GM18517 (cell line): ENCODE data around the gene KCNE1.
A peak's percentile ranks its signal among the peaks of the same experiment; 100 is the strongest.

ENCODE experiments used
- ATAC-seq: cut with Tn5 transposase; IDR thresholded peaks from one replicate; pipeline ENCODE4 v1.9.1; 2021; ENCODE audit warnings: mild to moderate bottlenecking, moderate library complexity; ENCODE audit not compliant: unreplicated experiment

The KCNE1 gene

GRCh38 chr21:34536311-34536710 lies 24.3 kb upstream of the KCNE1 start:
- no peak for ATAC-seq

DNA sequence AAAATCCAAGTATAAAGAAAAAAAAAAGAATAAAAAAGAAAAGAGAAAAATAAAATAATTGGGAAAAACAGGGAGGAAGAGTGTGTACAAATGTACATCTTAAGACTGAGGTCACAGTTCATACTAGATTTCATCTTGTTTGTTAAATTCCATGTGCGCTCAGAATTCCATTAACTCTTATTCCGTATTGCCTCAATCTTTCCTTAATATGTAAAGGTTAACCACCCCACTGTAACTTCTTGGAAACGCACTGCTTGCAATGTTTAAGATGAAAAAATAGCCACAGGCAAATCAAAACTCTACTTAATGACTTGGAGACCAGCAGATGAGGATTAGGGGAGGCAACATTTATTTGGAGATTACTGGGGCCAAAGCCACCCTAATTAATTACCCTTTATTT lies 23.9 kb upstream of the KCNE1 start:
- no peak for ATAC-seq

- ATAC-seq: no peak
Measured at GRCh38 chr21:34534522-34534921, 22.5 kb upstream of the KCNE1 start.

DNA sequence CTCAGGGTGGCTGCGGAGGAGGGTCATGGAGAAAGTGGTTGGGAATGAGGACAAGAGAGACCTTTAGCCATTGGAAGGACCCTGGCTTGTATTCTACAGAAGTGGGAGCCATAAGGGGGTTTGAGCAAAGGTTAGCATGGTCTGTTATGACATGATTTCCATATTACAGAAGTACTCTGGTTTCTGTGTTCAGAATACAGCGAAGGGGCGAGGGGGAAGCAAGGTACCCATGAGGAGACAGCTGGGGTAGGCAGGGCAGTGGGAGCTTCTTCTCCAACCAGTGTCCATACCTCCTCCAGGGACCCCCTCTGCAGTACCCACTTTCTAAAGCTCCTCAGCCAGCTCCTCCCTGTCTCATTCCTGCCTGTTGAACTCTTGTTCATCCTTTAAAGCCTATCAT lies 21.9 kb upstream of the KCNE1 start:
- ATAC-seq: no peak

GRCh38 chr21:34531399-34531798 lies 19.4 kb upstream of the KCNE1 start:
- no peak for ATAC-seq

GRCh38 chr21:34530261-34530660 lies 18.3 kb upstream of the KCNE1 start:
- ATAC-seq: no peak

DNA sequence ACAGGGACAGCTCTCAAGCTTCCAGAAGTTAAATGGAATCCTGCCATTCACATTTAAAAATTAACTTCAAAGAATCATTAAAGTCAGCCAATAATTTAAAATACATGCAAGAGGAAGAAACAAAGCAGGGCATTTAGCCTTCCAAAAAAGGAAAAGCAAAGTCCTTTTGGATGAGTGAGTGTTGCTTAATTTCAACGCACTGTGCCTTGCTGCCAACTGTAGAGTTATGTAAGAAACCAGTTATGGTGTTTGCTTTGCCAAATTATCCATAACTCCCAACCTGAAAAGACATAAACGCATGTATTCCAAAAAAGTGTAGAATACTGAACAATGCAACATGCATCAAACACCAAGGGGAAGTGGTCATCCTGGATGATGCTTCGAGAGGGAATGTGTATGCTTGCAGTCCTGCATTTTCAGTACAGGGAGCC lies 16.1 kb upstream of the KCNE1 start:
- no peak for ATAC-seq

- peak; percentile 76 for ATAC-seq
Measured at GRCh38 chr21:34526618-34527290, 14.7 kb upstream of the KCNE1 start.

DNA sequence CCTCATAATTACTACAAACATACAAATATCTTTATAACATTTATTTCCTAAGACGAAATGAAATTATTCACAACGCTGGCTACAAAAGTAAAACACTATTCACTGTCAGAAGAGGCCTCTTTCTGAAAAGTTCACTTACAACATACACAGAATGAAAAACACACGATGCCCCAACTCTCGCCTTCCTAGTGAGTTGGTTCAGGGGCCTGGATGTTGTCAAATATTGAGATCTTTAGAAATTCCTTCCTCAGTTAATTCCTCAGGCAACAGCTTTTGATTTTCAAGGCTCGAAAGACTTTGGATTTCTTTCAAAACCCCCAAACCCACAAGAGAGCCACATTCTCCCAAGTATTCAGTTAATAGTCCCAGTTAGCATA lies 14.2 kb upstream of the KCNE1 start:
- no peak for ATAC-seq

GRCh38 chr21:34524646-34525601 lies 12.9 kb upstream of the KCNE1 start:
- no peak for ATAC-seq

DNA sequence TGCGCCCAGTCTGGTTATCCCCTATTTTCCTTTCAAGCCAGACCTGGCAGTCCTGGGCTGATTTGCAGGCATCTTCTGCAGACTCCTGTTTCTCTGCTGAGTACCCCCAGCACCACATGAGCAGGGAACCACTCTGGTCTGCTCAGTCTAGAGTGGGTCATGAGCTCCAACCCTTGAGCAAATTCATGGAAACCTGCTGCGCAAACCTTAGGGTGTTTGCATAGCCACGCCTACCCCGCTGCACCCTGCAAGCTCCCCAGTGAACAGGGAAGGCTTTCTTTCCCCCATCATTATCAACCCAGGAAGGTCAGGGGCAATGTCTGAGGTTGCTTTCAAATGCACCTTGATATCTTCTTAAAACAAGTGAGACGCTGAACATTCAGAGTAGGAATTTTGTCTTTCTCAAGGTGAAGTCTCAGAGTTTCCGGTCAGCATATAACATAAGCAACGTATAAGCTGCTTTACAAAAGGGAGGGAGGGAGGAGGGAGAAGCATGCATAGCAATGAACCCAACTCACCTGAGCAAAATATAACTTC lies 11.1 kb upstream of the KCNE1 start:
- ATAC-seq: no peak

- ATAC-seq: no peak
Measured at GRCh38 chr21:34522284-34522683, 10.3 kb upstream of the KCNE1 start.

GRCh38 chr21:34521561-34521960 lies 9.6 kb upstream of the KCNE1 start:
- no peak for ATAC-seq

- no peak for ATAC-seq
Measured at GRCh38 chr21:34520764-34521508, 8.9 kb upstream of the KCNE1 start.

DNA sequence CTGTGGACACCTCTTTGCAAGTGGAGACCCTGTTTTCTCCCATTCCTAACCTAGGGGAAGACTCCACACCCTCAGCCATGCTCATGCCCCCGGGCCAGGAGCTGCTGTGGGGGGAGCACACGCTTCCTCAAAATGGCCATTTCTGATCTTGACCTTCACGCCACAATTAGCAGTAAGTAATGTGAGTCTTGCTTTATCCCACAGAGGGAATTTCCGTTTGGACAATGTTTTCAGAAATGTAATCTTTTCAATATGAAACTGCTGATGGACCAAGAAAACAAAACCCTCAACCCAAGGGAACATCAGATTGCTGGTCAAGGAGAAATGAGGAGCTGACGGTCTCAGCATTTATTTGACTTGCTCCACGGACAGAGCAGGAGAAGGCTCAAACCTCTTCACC lies 8.3 kb upstream of the KCNE1 start:
- no peak for ATAC-seq

- no peak for ATAC-seq
Measured at GRCh38 chr21:34519694-34520093, 7.7 kb upstream of the KCNE1 start.

GRCh38 chr21:34519016-34519415 lies 7.0 kb upstream of the KCNE1 start:
- ATAC-seq: no peak

DNA sequence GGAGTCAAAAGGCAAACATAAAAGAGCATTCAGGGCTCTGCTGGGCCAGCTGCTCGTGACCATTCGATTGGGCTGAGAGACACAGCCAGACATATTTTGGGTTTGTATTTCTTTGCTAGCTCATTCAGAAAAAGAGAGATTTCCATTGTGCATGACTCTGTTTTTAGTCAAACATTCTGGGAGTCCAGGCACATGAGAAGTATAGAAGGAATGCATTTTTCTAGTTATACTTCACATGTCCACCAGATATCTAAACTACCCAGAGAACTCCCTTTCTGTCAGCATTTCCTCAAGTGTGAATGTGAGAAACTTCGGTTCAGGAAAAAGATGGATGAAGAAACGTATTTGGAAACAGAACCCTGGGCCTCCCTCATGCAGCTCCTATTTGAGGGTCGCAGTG lies 6.3 kb upstream of the KCNE1 start:
- no peak for ATAC-seq

DNA sequence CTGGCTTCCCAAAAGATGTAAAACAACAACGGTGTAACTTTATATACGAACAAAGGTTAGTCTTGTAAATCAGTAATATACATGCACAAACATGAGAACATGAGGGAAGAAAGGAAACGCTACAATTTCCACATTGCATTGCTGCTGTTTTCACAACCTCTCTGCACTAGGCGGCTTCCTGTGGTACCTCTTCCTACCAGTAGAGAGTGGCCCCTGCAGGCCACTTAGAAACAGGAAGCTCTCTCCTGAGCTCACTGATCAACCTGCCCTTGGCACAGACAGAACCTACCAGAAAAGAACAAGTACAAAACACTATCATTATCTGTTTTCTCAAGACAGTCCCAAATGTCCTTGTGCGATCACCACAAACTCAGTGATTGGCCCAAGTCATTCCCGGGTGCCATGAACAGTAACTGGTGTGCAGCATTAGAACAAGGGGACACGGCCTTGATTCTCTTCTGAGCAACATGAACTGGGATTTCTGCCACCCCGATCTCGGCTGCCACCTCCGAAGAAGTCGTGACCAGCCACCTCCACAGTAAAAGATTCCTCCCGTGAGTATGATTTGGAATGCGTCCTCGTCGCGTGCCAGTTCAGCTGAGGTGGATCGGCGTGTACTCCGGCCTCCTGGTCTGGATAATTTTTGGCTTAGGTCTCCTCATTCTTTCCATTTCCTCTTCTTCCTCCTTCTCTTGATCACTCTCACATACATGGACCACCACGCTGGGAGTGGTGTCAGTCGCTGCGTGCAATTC lies 5.7 kb upstream of the KCNE1 start:
- ATAC-seq: no peak

- no peak for ATAC-seq
Measured at GRCh38 chr21:34517039-34517438, 5.0 kb upstream of the KCNE1 start.
